H1 (cell line): ENCODE data around the gene ARHGAP10. TPM values are rescaled to one million over a fixed set of nuclear protein-coding genes. Genes with fewer than 3 reads are reported as not detected.

Experiments
- CTCF ChIA-PET: fragments of 300-600 bp; sonication (Branson Sonifier 250); formaldehyde crosslinking; loops from one replicate; lab custom pipeline; 2021; ENCODE audit not compliant: partially characterized antibody; lab: Charles Lee
- POLR2A ChIA-PET: fragments of 300-600 bp; sonication (Branson Sonifier 250); formaldehyde crosslinking; loops from one replicate; lab custom pipeline; 2021; ENCODE audit warnings: inconsistent platforms; ENCODE audit not compliant: partially characterized antibody; lab: Charles Lee
- DNase-seq, 2 experiments: peaks; one replicate each; pipeline versions ENCODE4 v3.0.0 to v3.0.0-alpha.2; 2010 to 2022; ENCODE audit warnings: low spot score in 2 of 2, low read depth in 1 of 2, mixed read lengths in 1 of 2
- FAIRE-seq: peaks from 2 replicates; lab custom pipeline; 2011; peaks lifted over from hg19 to GRCh38; lab: Jason Lieb, UNC
- H2AFZ ChIP-seq: 2 replicates; pipeline ENCODE4 v1.8.1; 2012; ENCODE audit warnings: low read length, inconsistent platforms
- H2AK5ac ChIP-seq: 2 replicates; pipeline ENCODE4 v1.6.1; 2013; ENCODE audit warnings: low read depth, low read length
- H2BK120ac ChIP-seq: replicated peaks from 2 replicates; pipeline ENCODE3; 2013; ENCODE audit warnings: low read depth, low read length, inconsistent platforms
- H2BK12ac ChIP-seq: 2 replicates; pipeline ENCODE4 v1.6.1; 2013; ENCODE audit warnings: low read depth, low read length
- H2BK15ac ChIP-seq: 2 replicates; pipeline ENCODE4 v1.6.1; 2013; ENCODE audit warnings: low read length
- H2BK20ac ChIP-seq: 2 replicates; pipeline ENCODE4 v1.6.1; 2013; ENCODE audit warnings: low read length
- H2BK5ac ChIP-seq: 2 replicates; pipeline ENCODE4 v1.6.1; 2013; ENCODE audit warnings: low read depth, low read length
- H3K14ac ChIP-seq: 2 replicates; pipeline ENCODE4 v1.6.1; 2013; ENCODE audit warnings: inconsistent platforms; ENCODE audit not compliant: insufficient read length
- H3K18ac ChIP-seq: 2 replicates; pipeline ENCODE4 v1.6.1; 2013; ENCODE audit warnings: low read length; ENCODE audit errors: extremely low read depth
- H3K23ac ChIP-seq: 2 replicates; pipeline ENCODE4 v1.6.1; 2013; ENCODE audit warnings: inconsistent platforms; ENCODE audit not compliant: insufficient read length
- H3K23me2 ChIP-seq: 2 replicates; pipeline ENCODE4 v1.6.1; 2013; ENCODE audit warnings: low read depth, low read length
- H3K27ac ChIP-seq: 2 replicates; pipeline ENCODE4 v1.6.1; 2011; ENCODE audit warnings: low read depth, low read length, inconsistent platforms
- H3K27me3 ChIP-seq, 4 experiments: replicated peaks in 1 of 4; 1 replicate in 1 of 4; 2 replicates in 3 of 4; pipeline versions ENCODE4 v1.6.1 to v1.8.1; 2011 to 2013; ENCODE audit warnings: low read length in 3 of 4, mild to moderate bottlenecking in 3 of 4, inconsistent platforms in 2 of 4, mixed read lengths in 2 of 4, moderate library complexity in 1 of 4; ENCODE audit not compliant: control insufficient read depth in 3 of 4, insufficient read depth in 3 of 4; ENCODE audit errors: extremely low read depth in 1 of 4
- H3K36me3 ChIP-seq, 4 experiments: 2 replicates each; pipeline versions ENCODE4 v1.6.1 to v1.8.1; 2011 to 2013; ENCODE audit warnings: mild to moderate bottlenecking in 4 of 4, low read length in 3 of 4, moderate library complexity in 2 of 4, control low read depth in 1 of 4, inconsistent platforms in 1 of 4; ENCODE audit not compliant: insufficient read depth in 4 of 4, control insufficient read depth in 2 of 4
- H3K4ac ChIP-seq: replicated peaks from 2 replicates; pipeline ENCODE3; 2013; ENCODE audit warnings: low read length, low read depth, mixed read lengths, inconsistent platforms; ENCODE audit not compliant: insufficient read length
- H3K4me1 ChIP-seq, 4 experiments: replicated peaks in 1 of 4; 1 replicate in 1 of 4; 2 replicates in 3 of 4; pipeline versions ENCODE4 v1.6.1 to v1.8.1; 2011 to 2013; ENCODE audit warnings: low read length in 3 of 4, inconsistent platforms in 2 of 4, mixed read lengths in 1 of 4; ENCODE audit not compliant: insufficient read depth in 4 of 4, control insufficient read depth in 3 of 4
- H3K4me2 ChIP-seq, 2 experiments: 2 replicates each; pipeline versions ENCODE4 v1.6.1 to v1.8.1; 2011 to 2013; ENCODE audit warnings: low read depth in 2 of 2, low read length in 2 of 2, control low read depth in 1 of 2, inconsistent platforms in 1 of 2, mild to moderate bottlenecking in 1 of 2; ENCODE audit not compliant: insufficient read depth in 1 of 2
- H3K4me3 ChIP-seq, 4 experiments: fragments of 200-600, 300-600 bp in 1 of 4; sonication (generic), shearing (Covaris generic), sonication (Bioruptor Twin) in 1 of 4; 2 replicates each; pipeline versions ENCODE4 v1.5.1 to v1.8.1; 2011 to 2016; ENCODE audit warnings: low read length in 4 of 4, low read depth in 3 of 4, control low read depth in 2 of 4, inconsistent platforms in 2 of 4, mild to moderate bottlenecking in 2 of 4, mixed read lengths in 1 of 4, moderate library complexity in 1 of 4; ENCODE audit not compliant: insufficient read depth in 2 of 4; ENCODE audit errors: extremely low read depth in 1 of 4
- H3K56ac ChIP-seq: replicated peaks from 2 replicates; pipeline ENCODE3; 2013; ENCODE audit warnings: low read depth, mild to moderate bottlenecking, mixed read lengths, low read length, inconsistent platforms; ENCODE audit not compliant: insufficient read length
- H3K79me1 ChIP-seq: 2 replicates; pipeline ENCODE4 v1.6.1; 2013; ENCODE audit warnings: low read depth, low read length, control low read depth
- H3K79me2 ChIP-seq, 2 experiments: 2 replicates each; pipeline versions ENCODE4 v1.6.1 to v1.8.1; 2012 to 2013; ENCODE audit warnings: low read length in 2 of 2, mild to moderate bottlenecking in 2 of 2, inconsistent platforms in 1 of 2; ENCODE audit not compliant: insufficient read depth in 2 of 2, control insufficient read depth in 1 of 2
- H3K9ac ChIP-seq, 4 experiments: replicated peaks in 1 of 4; 1 replicate in 1 of 4; 2 replicates in 3 of 4; pipeline versions ENCODE4 v1.6.1 to v1.8.1; 2011 to 2013; ENCODE audit warnings: low read depth in 3 of 4, low read length in 3 of 4, control low read depth in 2 of 4, mild to moderate bottlenecking in 2 of 4, moderate library complexity in 2 of 4, inconsistent platforms in 1 of 4; ENCODE audit errors: extremely low read depth in 1 of 4
- H3K9me3 ChIP-seq, 2 experiments: 2 replicates each; pipeline versions ENCODE4 v1.6.1 to v1.8.1; 2012 to 2013; ENCODE audit warnings: mild to moderate bottlenecking in 2 of 2, moderate library complexity in 2 of 2, control low read depth in 1 of 2, inconsistent platforms in 1 of 2, low read depth in 1 of 2, low read length in 1 of 2, mixed read lengths in 1 of 2; ENCODE audit not compliant: insufficient read depth in 2 of 2
- H4K20me1 ChIP-seq, 2 experiments: replicated peaks in 1 of 2; 2 replicates each; pipeline versions ENCODE3 to v1.8.1; 2011 to 2013; ENCODE audit warnings: inconsistent platforms in 2 of 2, low read length in 2 of 2, mild to moderate bottlenecking in 1 of 2; ENCODE audit not compliant: insufficient read depth in 2 of 2, control insufficient read depth in 1 of 2
- H4K5ac ChIP-seq: 2 replicates; pipeline ENCODE4 v1.6.1; 2013; ENCODE audit warnings: low read length, low read depth, mixed read lengths, inconsistent platforms; ENCODE audit not compliant: insufficient read length
- H4K8ac ChIP-seq: 2 replicates; pipeline ENCODE4 v1.8.0; 2013; ENCODE audit warnings: mild to moderate bottlenecking, moderate library complexity, low read length, inconsistent platforms; ENCODE audit not compliant: insufficient read depth; ENCODE audit errors: extremely low read depth
- H4K91ac ChIP-seq: replicated peaks from 2 replicates; pipeline ENCODE3; 2013; ENCODE audit warnings: low read length, mixed read lengths, inconsistent platforms; ENCODE audit not compliant: insufficient read length
- BRCA1 ChIP-seq: IDR thresholded peaks from 2 replicates; pipeline ENCODE4 v1.6.1; 2012; ENCODE audit warnings: low read depth, low read length, improper control_type of control experiment
- CHD2 ChIP-seq: IDR thresholded peaks from 2 replicates; pipeline ENCODE4 v1.6.1; 2012; ENCODE audit warnings: low read length, improper control_type of control experiment
- CREB1 ChIP-seq: IDR thresholded peaks from 2 replicates; pipeline ENCODE4 v1.6.1; 2012; ENCODE audit warnings: inconsistent platforms
- PHF8 ChIP-seq: fragments of 200-600 bp; sonication (generic); conservative IDR thresholded peaks from 2 replicates; pipeline ENCODE4 v1.7.1; 2012; ENCODE audit warnings: low read depth, mild to moderate bottlenecking, inconsistent platforms, low read length, moderate library complexity
- SIN3A ChIP-seq, 2 experiments: IDR thresholded peaks in 1 of 2; conservative IDR thresholded peaks in 1 of 2; 2 replicates each; pipeline ENCODE4 v1.6.1; 2011 to 2012; ENCODE audit warnings: low read length in 2 of 2, improper control_type of control experiment in 1 of 2, low read depth in 1 of 2, mild to moderate bottlenecking in 1 of 2
- TAF1 ChIP-seq: IDR thresholded peaks from 2 replicates; pipeline ENCODE4 v1.6.1; 2011; ENCODE audit warnings: mild to moderate bottlenecking, low read depth, low read length
- WGBS, 2 experiments: shearing (Covaris generic) in 1 of 2; methylation state at CpG; one replicate each; pipeline versions ENCODE4 v1.1.6 to v1.1.7; 2013 to 2015; ENCODE audit warnings: low lambda C conversion rate in 2 of 2, mixed read lengths in 2 of 2, inconsistent platforms in 1 of 2, low coverage in 1 of 2, missing lambda C conversion rate in 1 of 2; ENCODE audit not compliant: insufficient replicate concordance in 2 of 2, insufficient coverage in 1 of 2, insufficient read length in 1 of 2; ENCODE audit errors: extremely low coverage in 1 of 2, missing lambda C conversion rate in 1 of 2; 5-methylcytosine and 5-hydroxymethylcytosine counted together
- polyA plus RNA-seq, 7 experiments: library from polyadenylated mRNA; depleted of rRNA in 3 of 7; stranded (reverse) in 5 of 7; unstranded in 2 of 7; fragments of >200 nt in 5 of 7; fragments of 200-250 nt in 2 of 7; gene quantifications; 1 replicate in 5 of 7; 2 replicates in 1 of 7; 4 replicates in 1 of 7; pipeline versions ENCODE4 v1.2.1 to v1.2.3, GENCODE V29; 2011 to 2013; ENCODE audit warnings: missing spikeins in 2 of 7, mixed read lengths in 2 of 7
- total RNA-seq: library from RNA; stranded (reverse); fragmentation: NEBNext Ultra II Directional; extraction: Animal tissue kit (Norgen Biotek cat#: 25700); gene quantifications from 2 replicates; pipeline ENCODE4 v1.2.1, GENCODE V29; 2021
- TF ChIP-seq, protein P1 (sequence below), 3 experiments: IDR thresholded peaks; 1 replicate in 2 of 3; 2 replicates in 1 of 3; pipeline versions ENCODE4 v1.5.1 to v1.6.1; 2011; ENCODE audit warnings: low read length in 3 of 3, mild to moderate bottlenecking in 3 of 3, inconsistent platforms in 2 of 3, low read depth in 1 of 3, moderate library complexity in 1 of 3; ENCODE audit not compliant: insufficient read depth in 1 of 3; ENCODE audit errors: control extremely low read depth in 1 of 3

The ARHGAP10 gene
- total and polyA plus RNA-seq, 2 of the 8 experiments (the other 6 are each of a cell fraction or from before 2014, with no cell fraction given): 3.7 to 6.1 TPM

DNA sequence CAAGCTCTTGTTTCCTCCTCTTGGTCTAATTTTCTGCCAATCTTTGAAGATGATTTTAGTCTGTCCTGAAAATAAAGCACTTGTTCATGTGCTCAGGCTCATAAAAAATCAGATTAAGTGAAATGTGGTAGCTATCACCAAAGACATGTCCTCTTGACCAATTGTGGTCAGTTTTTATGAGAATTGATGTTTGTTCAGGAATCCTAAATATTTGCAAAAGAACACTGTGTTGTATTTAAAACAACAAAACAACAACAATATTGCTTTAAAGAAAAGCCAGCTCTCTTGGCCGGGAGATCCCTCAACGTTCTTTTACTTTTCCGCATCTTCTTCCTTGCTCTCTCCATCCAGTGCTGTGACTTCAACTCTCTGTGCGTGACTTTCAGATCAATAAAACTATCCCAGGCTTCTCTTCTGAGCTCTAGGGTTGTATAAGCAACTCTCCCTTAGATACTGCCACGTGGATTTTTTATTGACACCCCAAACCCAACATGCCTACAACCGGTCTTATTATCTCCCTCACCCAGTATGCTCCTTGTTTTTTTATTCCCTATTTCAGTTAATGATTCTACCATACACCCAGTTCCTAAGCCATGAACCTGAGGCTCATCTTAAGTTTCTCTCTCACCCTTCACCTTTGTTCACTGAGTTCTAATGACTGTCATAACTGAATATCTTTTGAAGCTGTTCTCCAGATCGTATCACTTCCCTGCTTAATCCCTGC lies 309.9 kb downstream of the ARHGAP10 start:
- Histone ChIP-seq H2BK120ac (no peak overlapping the region), H2BK20ac (no peak overlapping the region)
- no peak for TF ChIP-seq CHD2
- no peak for TF ChIP-seq CREB1
- TF ChIP-seq BRCA1: no peak
- TF ChIP-seq PHF8: no peak
- TF ChIP-seq, protein P1, sequence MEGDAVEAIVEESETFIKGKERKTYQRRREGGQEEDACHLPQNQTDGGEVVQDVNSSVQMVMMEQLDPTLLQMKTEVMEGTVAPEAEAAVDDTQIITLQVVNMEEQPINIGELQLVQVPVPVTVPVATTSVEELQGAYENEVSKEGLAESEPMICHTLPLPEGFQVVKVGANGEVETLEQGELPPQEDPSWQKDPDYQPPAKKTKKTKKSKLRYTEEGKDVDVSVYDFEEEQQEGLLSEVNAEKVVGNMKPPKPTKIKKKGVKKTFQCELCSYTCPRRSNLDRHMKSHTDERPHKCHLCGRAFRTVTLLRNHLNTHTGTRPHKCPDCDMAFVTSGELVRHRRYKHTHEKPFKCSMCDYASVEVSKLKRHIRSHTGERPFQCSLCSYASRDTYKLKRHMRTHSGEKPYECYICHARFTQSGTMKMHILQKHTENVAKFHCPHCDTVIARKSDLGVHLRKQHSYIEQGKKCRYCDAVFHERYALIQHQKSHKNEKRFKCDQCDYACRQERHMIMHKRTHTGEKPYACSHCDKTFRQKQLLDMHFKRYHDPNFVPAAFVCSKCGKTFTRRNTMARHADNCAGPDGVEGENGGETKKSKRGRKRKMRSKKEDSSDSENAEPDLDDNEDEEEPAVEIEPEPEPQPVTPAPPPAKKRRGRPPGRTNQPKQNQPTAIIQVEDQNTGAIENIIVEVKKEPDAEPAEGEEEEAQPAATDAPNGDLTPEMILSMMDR (IDR thresholded peaks at IDR 0.05; ENCODE audit: control extremely low read depth in 1 of 3, insufficient read depth in 1 of 3, low read depth in 1 of 3, low read length in 3 of 3): no peak
- no peak for TF ChIP-seq TAF1
- no peak for TF ChIP-seq SIN3A (conservative IDR thresholded peaks at IDR 0.05 in 1 of 2, IDR thresholded peaks at IDR 0.05 in 1 of 2; ENCODE audit: low read depth in 1 of 2, low read length in 2 of 2)
- TF ChIP-seq, all 59 proteins: peak for 0
- Histone ChIP-seq H3K56ac (no peak overlapping the region), H2AFZ (no peak overlapping the region), H3K18ac (no peak overlapping the region), H2BK12ac (no peak overlapping the region), H4K5ac (no peak overlapping the region), H4K20me1 (no peaks in the 10 kb centered on the region), H3K36me3 (no peaks in the 10 kb centered on the region), H3K79me2 (no peaks in the 10 kb centered on the region), H3K4me2 (no peak overlapping the region), H3K23me2 (no peaks in the 10 kb centered on the region), H4K8ac (no peak overlapping the region), H2BK5ac (no peak overlapping the region), H3K9me3 (no peaks in the 10 kb centered on the region), H3K4me1 (no peaks in the 10 kb centered on the region), H3K14ac (no peak overlapping the region), H3K79me1 (no peaks in the 10 kb centered on the region), H2AK5ac (no peak overlapping the region), H3K23ac (no peak overlapping the region), H3K27ac (no peak overlapping the region), H2BK15ac (no peak overlapping the region), H3K4me3 (no peak overlapping the region), H3K9ac (no peak overlapping the region), H3K4ac (no peak overlapping the region), H3K27me3 (no peaks in the 10 kb centered on the region), H4K91ac (no peak overlapping the region)
- WGBS, 2 experiments: 94% methylated on average over 7 of the region's 7 CpGs; no CpG with 5 or more reads in 1 of the 2 experiments
- DNase-seq (no peak), FAIRE-seq (no peak)
- POLR2A ChIA-PET: no interaction called here
- CTCF ChIA-PET: interaction anchor here (0.7 to 1.1 kb wide), 4 partner anchors 30 to 116 kb away, joined by 3 to 4 read pairs (median 3); no protein-coding TSS in a partner anchor
